WI38 (cell line): Measurements from ENCODE around the gene PPIL4.

Experiments used
- H3K4me3 ChIP-seq: 2 replicates; pipeline ENCODE4 v1.5.1; 2011; ENCODE audit warnings: low read depth, mild to moderate bottlenecking, control low read depth, low read length
- CTCF ChIP-seq: IDR thresholded peaks from 2 replicates; pipeline ENCODE4 v1.5.1; 2012; ENCODE audit warnings: low read depth, mild to moderate bottlenecking, control low read depth, low read length

Gene PPIL4

GRCh38 chr6:149457316-149457884 is 88.4 kb downstream of the PPIL4 start:
- no peak overlapping the region for H3K4me3 ChIP-seq
- TF ChIP-seq CTCF = no peak

GRCh38 chr6:149456311-149457021 is 89.4 kb downstream of the PPIL4 start:
- no peak overlapping the region for H3K4me3 ChIP-seq
- no peak for TF ChIP-seq CTCF

GRCh38 chr6:149455031-149455732 is 90.7 kb downstream of the PPIL4 start:
- no peak for TF ChIP-seq CTCF

More at GRCh38 chr6:149455031-149455732, 90.7 kb downstream of the PPIL4 start:
- H3K4me3 ChIP-seq = no peak overlapping the region
